ENCODE data around the gene TSPAN11. TPM values are rescaled to one million over a fixed set of nuclear protein-coding genes. Genes with fewer than 3 reads are reported as not detected.

Gene TSPAN11
- total RNA-seq, 2 experiments from 2014 or later = not detected

DNA sequence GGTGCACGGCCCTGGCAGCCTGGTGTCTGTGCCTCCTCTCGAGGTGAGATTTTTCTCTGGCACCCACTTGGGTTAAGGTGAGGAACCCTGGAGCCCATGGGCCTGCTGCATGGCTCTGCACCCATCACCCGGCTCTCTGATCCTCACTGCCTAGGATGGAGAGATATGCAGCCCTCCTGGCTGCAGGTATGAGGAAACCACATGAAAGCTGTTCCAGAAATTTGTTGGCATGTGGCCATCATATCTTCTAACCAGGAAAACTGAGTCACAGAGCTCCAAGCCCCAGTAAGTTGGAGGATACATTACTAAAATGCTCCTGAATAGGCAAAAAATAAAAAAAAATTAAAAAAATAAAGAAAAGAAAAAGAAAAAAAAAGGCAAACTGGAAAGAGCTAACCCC is 107.8 kb downstream of the TSPAN11 start:
- no peak for DNase-seq
- Mint-ChIP-seq H3K9me3 (no peaks in the 10 kb centered on the region), H3K36me3 (ENCODE audit: low read depth) (no peaks in the 10 kb centered on the region), H3K27ac (no peak overlapping the region), H3K27me3 (peaks cover 20% of the 10 kb centered on the region), H3K4me3 (no peak overlapping the region), H3K4me1 (no peaks in the 10 kb centered on the region)
- ChIA-PET POLR2A (no interaction called here), CTCF (no interaction called here)

DNA sequence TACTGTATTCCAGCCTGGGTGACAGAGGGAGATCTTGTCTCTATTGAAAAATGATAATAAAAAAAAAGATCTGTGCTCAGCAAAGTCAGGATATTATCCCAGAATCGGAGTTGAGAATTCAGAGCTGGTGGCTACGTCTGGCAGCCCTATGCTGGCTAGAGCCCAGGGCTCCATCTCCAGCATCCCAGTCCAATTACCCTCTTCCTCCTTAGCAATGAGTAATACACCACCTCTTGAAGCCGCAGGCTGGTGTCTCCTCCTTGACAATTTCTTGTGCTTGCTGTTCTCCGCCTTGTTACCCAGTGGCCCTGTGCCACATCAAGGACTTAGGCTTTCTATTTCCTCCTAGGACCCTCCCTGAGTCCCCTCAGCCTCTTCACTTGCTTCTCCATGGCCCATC is 108.7 kb downstream of the TSPAN11 start:
- CTCF ChIA-PET = no interaction called here
- H3K9me3 Mint-ChIP-seq = no peaks in the 10 kb centered on the region

DNA sequence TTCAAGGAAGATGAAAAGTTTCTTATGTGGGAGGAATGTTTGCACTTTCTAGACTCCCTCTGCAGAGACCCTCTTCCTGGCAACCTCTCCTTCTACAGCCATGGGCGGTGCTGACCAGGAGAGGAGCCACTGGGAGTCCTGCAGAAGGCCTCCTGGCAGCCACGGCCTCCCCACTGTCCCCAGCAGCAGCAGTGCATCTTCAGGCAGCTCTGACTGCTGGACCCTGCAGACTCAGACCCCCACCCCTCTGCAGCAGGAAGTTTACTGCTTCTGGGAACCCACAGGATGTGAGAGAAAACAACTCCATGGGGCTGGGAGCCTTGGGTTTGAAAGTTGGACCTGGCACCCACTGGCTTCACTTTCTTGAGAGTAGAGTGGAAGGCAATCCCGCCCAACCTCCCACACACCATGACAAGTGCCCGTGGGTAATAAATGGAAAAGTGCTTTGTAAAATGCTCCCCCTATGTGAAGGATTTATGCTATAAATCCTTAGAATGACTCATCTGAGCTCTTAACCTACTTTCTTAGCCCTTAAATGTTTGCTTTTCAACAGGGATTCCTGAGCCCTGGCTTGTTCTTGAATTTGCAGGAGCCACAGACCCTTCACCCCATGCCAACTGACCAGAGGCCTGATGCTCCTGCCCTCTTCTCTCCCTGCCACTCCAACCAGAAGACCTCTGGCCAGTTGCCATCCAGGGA is 109.6 kb downstream of the TSPAN11 start:
- H3K9me3 Mint-ChIP-seq = no peaks in the 10 kb centered on the region
- H3K4me1 Mint-ChIP-seq = no peaks in the 10 kb centered on the region
- H3K27me3 Mint-ChIP-seq = peaks cover 22% of the 10 kb centered on the region
- no peaks in the 10 kb centered on the region for H3K36me3 Mint-ChIP-seq (ENCODE audit: low read depth)
- no peak overlapping the region for H3K4me3 Mint-ChIP-seq
- CTCF ChIA-PET = no interaction called here
- DNase-seq = no peak
- POLR2A ChIA-PET = no interaction called here
- no peak overlapping the region for H3K27ac Mint-ChIP-seq

More for the DNA sequence above, 108.7 kb downstream of the TSPAN11 start:
- no peak for DNase-seq
- POLR2A ChIA-PET = no interaction called here
- H3K4me1 Mint-ChIP-seq = no peaks in the 10 kb centered on the region
- no peak overlapping the region for H3K27ac Mint-ChIP-seq
- peaks cover 20% of the 10 kb centered on the region for H3K27me3 Mint-ChIP-seq
- no peaks in the 10 kb centered on the region for H3K36me3 Mint-ChIP-seq (ENCODE audit: low read depth)
- no peak overlapping the region for H3K4me3 Mint-ChIP-seq

DNA sequence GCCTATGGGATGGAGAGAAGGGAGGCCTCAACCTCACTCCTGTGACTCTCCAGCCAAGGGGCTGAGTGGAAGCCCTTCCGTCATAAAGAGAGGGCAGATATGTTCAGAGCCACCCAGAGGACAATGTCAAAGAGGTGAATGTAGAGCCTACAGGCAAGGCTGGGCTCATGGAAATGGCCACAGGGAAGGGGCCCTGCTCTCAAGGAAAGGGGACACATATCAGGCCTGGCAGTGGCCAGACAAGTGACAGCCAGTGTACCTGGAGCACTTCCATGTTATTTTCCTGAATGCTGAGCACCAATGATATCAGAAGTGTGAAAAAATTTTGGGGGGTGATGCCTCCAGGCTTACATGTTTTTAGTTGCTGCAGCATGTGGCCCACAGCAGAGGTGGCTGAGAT is 110.5 kb downstream of the TSPAN11 start:
- Mint-ChIP-seq H3K4me3 (no peak overlapping the region), H3K4me1 (no peaks in the 10 kb centered on the region), H3K36me3 (ENCODE audit: low read depth) (no peaks in the 10 kb centered on the region), H3K27me3 (peaks cover 22% of the 10 kb centered on the region), H3K27ac (no peak overlapping the region), H3K9me3 (no peaks in the 10 kb centered on the region)
- POLR2A ChIA-PET = no interaction called here
- no peak for DNase-seq
- CTCF ChIA-PET = no interaction called here

DNA sequence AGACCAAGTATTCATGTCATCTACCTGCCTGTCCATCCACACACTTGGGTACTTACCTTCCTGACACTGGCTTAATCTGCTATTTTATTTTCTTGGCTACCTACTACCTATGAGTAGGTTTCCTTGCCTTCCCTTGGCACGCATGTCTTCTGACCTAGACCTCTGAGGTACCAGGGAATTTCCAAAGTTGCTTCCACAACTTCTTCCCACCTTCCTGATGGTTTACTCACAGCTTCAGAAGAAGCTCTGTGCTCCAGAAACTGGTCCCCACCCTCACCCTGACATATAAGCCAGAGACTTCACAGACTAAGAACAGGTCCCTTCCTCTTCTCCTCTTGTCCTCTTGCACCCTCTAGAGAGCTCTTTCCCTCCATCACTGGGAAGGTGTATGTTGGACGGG is 111.4 kb downstream of the TSPAN11 start:
- H3K4me3 Mint-ChIP-seq = no peak overlapping the region
- no peaks in the 10 kb centered on the region for H3K4me1 Mint-ChIP-seq
- H3K27ac Mint-ChIP-seq = no peak overlapping the region
- ChIA-PET CTCF (no interaction called here), POLR2A (no interaction called here)
- H3K9me3 Mint-ChIP-seq = no peaks in the 10 kb centered on the region
- no peak for DNase-seq
- peaks cover 15% of the 10 kb centered on the region for H3K27me3 Mint-ChIP-seq
- no peaks in the 10 kb centered on the region for H3K36me3 Mint-ChIP-seq (ENCODE audit: low read depth)

DNA sequence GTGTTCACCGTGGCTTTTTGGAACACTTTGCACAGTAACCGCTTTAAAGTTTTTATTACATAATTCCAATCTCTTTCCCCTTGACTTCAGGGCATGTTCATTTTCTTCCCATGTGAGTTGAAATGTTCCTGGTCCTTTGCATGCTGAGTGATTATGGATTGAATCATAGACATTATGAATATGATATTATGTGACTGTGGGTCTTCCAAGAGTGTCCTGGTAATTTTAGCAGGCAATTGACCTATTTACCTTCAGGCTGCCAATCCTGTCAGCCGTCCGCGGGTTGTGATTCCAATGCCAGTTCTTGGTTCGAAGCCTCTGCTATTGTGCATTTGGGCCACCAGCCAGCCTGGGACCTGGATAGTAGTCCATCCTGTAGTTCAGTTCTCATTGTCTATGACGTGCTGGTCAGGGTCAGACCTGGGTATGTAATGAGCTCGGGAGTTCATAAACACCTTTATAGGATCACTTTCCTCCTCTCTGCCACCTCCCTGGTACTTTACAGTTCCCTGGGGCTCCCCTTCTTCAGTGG is 114.6 kb downstream of the TSPAN11 start:
- H3K4me1 Mint-ChIP-seq = peaks cover 5% of the 10 kb centered on the region
- DNase-seq = no peak
- peaks cover 16% of the 10 kb centered on the region for H3K27me3 Mint-ChIP-seq
- ChIA-PET CTCF (no interaction called here), POLR2A (interaction anchor here (1.3 kb wide), 1 partner anchor 15 kb away, joined by 3 read pairs; no protein-coding TSS in a partner anchor)
- no peak overlapping the region for H3K27ac Mint-ChIP-seq
- H3K4me3 Mint-ChIP-seq = no peak overlapping the region
- peaks cover 2% of the 10 kb centered on the region for H3K9me3 Mint-ChIP-seq
- H3K36me3 Mint-ChIP-seq (ENCODE audit: low read depth) = no peaks in the 10 kb centered on the region

Other genes starting within 250 kb of the TSPAN11 start
- 10 to 100 TPM; 41.7 to 46.1 TPM for gene IPO8, start 230.9 kb upstream of the TSPAN11 start, total RNA-seq
- 10 to 100 TPM; 14.4 to 15.6 TPM for gene CAPRIN2, start 171.8 kb upstream of the TSPAN11 start, total RNA-seq
- 100 to 1,000 TPM; 121 to 131 TPM for gene DDX11, start 147.1 kb downstream of the TSPAN11 start, total RNA-seq